Neutrophil (primary cell): ENCODE measurements around the gene KCNIP1.

Experiments
- H3K27ac ChIP-seq: fragments of 200-600 bp; sonication (generic); 2 replicates; pipeline ENCODE4 v1.5.1; 2016; ENCODE audit warnings: mild to moderate bottlenecking, moderate library complexity
- H3K27me3 ChIP-seq: fragments of 200-600 bp; sonication (generic); 2 replicates; pipeline ENCODE4 v1.6.0; 2016; ENCODE audit warnings: mild to moderate bottlenecking
- H3K36me3 ChIP-seq: fragments of 200-600 bp; sonication (generic); 2 replicates; pipeline ENCODE4 v1.5.1; 2017
- H3K4me1 ChIP-seq, 2 experiments: fragments of 200-600 bp in 1 of 2; sonication (generic) in 1 of 2; 1 replicate in 1 of 2; 2 replicates in 1 of 2; pipeline versions ENCODE4 v1.5.1 to v1.6.1; 2013 to 2016; ENCODE audit warnings: low read depth in 1 of 2, low read length in 1 of 2, mild to moderate bottlenecking in 1 of 2, moderate library complexity in 1 of 2; ENCODE audit not compliant: control insufficient read depth in 1 of 2, insufficient read depth in 1 of 2
- H3K4me3 ChIP-seq, 2 experiments: fragments of 200-600 bp in 1 of 2; sonication (generic) in 1 of 2; 1 replicate in 1 of 2; 2 replicates in 1 of 2; pipeline ENCODE4 v1.5.1; 2013 to 2016; ENCODE audit warnings: low read depth in 1 of 2, low read length in 1 of 2, mild to moderate bottlenecking in 1 of 2, moderate library complexity in 1 of 2
- H3K9me3 ChIP-seq: fragments of 200-600 bp; sonication (generic); 2 replicates; pipeline ENCODE4 v1.5.1; 2016
- CTCF ChIP-seq: fragments of 200-600 bp; sonication (generic); IDR thresholded peaks from 2 replicates; pipeline ENCODE4 v1.5.1; 2016; ENCODE audit warnings: antibody characterized with exemption

Gene KCNIP1

GRCh38 chr5:170522211-170523141 is 18.7 kb downstream of the KCNIP1 start:
- H3K27ac ChIP-seq, result no peak overlapping the region
- H3K36me3 ChIP-seq, result no peaks in the 10 kb centered on the region
- no peak for TF ChIP-seq CTCF
- H3K4me1 ChIP-seq, result no peaks in the 10 kb centered on the region
- no peak overlapping the region for H3K4me3 ChIP-seq
- peaks cover 11% of the 10 kb centered on the region for H3K27me3 ChIP-seq
- no peaks in the 10 kb centered on the region for H3K9me3 ChIP-seq

GRCh38 chr5:170523142-170523551 is 19.3 kb downstream of the KCNIP1 start:
- no peak overlapping the region for H3K27ac ChIP-seq
- no peak overlapping the region for H3K4me3 ChIP-seq
- no peaks in the 10 kb centered on the region for H3K36me3 ChIP-seq
- H3K9me3 ChIP-seq, result no peaks in the 10 kb centered on the region
- H3K4me1 ChIP-seq, result no peaks in the 10 kb centered on the region
- H3K27me3 ChIP-seq, result peaks cover 11% of the 10 kb centered on the region
- TF ChIP-seq CTCF, result no peak

DNA sequence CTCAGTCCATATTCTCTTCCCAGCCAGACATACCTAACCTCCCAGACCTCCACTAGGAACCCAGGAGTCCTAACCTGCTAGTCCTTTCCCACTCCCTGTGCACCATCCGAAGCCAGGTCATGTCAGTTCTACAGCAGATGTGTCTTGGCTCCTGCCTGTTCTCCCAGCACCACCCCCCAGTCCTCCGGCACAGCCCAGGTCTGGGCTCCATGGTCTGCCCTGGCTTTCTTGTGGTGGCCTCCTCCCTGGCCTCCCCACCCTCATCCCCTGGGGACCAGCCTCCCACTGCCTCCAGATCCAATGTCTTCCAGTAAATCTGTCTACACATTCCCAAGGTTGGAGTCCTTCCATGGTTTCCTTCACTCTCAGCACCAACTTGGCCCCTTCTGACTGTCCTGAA is 20.0 kb downstream of the KCNIP1 start:
- Histone ChIP-seq H3K36me3 (no peaks in the 10 kb centered on the region), H3K9me3 (no peaks in the 10 kb centered on the region), H3K27me3 (peaks cover 7% of the 10 kb centered on the region), H3K4me1 (no peaks in the 10 kb centered on the region), H3K4me3 (no peak overlapping the region), H3K27ac (no peak overlapping the region)
- TF ChIP-seq CTCF, result no peak

- Histone ChIP-seq H3K27ac (no peak overlapping the region), H3K36me3 (no peaks in the 10 kb centered on the region), H3K4me3 (no peak overlapping the region), H3K4me1 (no peaks in the 10 kb centered on the region), H3K9me3 (no peaks in the 10 kb centered on the region), H3K27me3 (peaks cover 7% of the 10 kb centered on the region)
- TF ChIP-seq CTCF, result no peak
Measured at GRCh38 chr5:170524576-170524975, 20.8 kb downstream of the KCNIP1 start.

DNA sequence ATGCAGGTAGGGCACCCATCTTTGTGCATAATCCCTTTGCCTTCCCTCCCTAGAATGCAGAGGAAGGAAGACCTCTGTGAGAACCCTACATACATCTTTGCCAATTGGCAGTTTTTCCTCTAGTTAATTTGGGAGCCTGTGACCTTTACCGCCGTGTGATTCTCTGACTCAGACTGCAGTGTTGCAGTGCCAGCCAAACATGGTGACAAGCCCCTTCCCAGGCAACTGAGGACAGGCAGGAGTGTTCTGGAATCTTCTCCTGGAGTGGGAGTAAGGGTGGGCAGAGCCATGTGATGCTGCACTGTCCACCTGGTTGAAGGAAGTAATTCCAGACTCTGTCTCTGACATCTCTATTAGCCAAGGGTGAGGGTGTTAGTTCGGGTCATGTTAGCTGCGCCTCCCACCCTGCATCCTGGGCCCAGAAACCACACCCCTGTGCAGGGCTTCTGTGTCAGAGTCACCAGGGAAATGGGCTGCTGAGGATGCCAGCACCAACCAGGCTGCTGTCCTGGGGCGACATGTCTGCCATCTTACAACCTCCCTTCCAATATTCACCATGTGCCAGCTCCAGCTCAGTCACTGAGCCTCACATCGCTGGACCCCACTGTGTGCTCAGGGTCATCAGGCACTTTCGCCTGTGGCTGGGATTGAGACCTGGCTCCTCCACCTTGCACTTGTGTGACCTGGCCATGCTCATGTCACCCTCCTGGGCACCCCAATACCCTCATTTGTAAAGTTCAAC is 21.8 kb downstream of the KCNIP1 start:
- H3K27ac ChIP-seq, result no peak overlapping the region
- no peaks in the 10 kb centered on the region for H3K9me3 ChIP-seq
- TF ChIP-seq CTCF, result no peak
- no peaks in the 10 kb centered on the region for H3K36me3 ChIP-seq
- peaks cover 7% of the 10 kb centered on the region for H3K27me3 ChIP-seq
- H3K4me3 ChIP-seq, result no peak overlapping the region
- no peaks in the 10 kb centered on the region for H3K4me1 ChIP-seq
